A673 (cell line): ENCODE measurements around the gene PRND.

ENCODE experiments used
- EZH2 ChIP-seq: fragments of 200-600 bp; sonication (generic); IDR thresholded peaks from 2 replicates; pipeline ENCODE4 v1.6.1; 2017; ENCODE audit warnings: borderline replicate concordance, low read depth, mild to moderate bottlenecking, mixed read lengths, antibody characterized with exemption, low read length; ENCODE audit not compliant: poor library complexity, severe bottlenecking
- TF ChIP-seq, protein P1 (sequence below): fragments of 300-800, 200-600 bp; sonication (generic); conservative IDR thresholded peaks from 2 replicates; pipeline ENCODE4 v1.5.1; 2017; ENCODE audit warnings: low read depth, mild to moderate bottlenecking, antibody characterized with exemption, low read length, moderate library complexity, mixed read lengths

- TF ChIP-seq, protein P1, sequence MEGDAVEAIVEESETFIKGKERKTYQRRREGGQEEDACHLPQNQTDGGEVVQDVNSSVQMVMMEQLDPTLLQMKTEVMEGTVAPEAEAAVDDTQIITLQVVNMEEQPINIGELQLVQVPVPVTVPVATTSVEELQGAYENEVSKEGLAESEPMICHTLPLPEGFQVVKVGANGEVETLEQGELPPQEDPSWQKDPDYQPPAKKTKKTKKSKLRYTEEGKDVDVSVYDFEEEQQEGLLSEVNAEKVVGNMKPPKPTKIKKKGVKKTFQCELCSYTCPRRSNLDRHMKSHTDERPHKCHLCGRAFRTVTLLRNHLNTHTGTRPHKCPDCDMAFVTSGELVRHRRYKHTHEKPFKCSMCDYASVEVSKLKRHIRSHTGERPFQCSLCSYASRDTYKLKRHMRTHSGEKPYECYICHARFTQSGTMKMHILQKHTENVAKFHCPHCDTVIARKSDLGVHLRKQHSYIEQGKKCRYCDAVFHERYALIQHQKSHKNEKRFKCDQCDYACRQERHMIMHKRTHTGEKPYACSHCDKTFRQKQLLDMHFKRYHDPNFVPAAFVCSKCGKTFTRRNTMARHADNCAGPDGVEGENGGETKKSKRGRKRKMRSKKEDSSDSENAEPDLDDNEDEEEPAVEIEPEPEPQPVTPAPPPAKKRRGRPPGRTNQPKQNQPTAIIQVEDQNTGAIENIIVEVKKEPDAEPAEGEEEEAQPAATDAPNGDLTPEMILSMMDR: no peak
- TF ChIP-seq EZH2: no peak
Measured at GRCh38 chr20:4729265-4729664, 7.6 kb downstream of the PRND start.
